Peyer's patch (tissue), 4 donors: ENCODE data around the gene IRF4.

Experiments used
- POLR2A ChIP-seq, 2 donors: fragments of 450-650 bp; IDR thresholded peaks; one replicate each; pipeline ENCODE4 v1.5.1; 2017; ENCODE audit warnings: antibody characterized with exemption in 2 of 2, mild to moderate bottlenecking in 2 of 2, moderate library complexity in 2 of 2
- TF ChIP-seq, protein P1 (sequence below), 6 experiments: fragments of 450-650 bp in 4 of 6; fragments of 200-600 bp in 2 of 6; sonication (generic) in 1 of 6; IDR thresholded peaks; one replicate each; pipeline ENCODE4 v1.5.1; 2017 to 2019; ENCODE audit warnings: antibody characterized with exemption in 6 of 6, mild to moderate bottlenecking in 3 of 6, moderate library complexity in 1 of 6

DNA sequence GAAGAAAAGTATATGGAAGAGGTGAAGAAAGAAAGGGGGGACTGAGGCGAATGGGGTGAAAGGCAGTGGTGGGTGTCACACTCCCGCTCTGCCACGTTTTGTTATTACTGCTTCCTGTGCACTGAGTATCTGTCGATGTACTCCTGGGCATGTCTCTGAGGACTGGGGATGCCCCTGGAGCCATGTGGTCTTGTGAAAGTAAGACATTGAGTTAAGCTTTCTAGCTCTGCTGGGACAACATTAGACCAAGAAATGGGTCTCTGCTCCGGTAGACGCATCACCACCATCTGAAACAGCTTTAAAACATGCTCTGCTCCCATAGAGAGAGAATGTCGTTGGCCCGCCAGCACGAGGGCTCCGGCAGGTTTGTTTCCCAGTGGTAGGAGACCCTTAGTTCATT, 40.0 kb downstream of the IRF4 start:
- TF ChIP-seq, protein P1, sequence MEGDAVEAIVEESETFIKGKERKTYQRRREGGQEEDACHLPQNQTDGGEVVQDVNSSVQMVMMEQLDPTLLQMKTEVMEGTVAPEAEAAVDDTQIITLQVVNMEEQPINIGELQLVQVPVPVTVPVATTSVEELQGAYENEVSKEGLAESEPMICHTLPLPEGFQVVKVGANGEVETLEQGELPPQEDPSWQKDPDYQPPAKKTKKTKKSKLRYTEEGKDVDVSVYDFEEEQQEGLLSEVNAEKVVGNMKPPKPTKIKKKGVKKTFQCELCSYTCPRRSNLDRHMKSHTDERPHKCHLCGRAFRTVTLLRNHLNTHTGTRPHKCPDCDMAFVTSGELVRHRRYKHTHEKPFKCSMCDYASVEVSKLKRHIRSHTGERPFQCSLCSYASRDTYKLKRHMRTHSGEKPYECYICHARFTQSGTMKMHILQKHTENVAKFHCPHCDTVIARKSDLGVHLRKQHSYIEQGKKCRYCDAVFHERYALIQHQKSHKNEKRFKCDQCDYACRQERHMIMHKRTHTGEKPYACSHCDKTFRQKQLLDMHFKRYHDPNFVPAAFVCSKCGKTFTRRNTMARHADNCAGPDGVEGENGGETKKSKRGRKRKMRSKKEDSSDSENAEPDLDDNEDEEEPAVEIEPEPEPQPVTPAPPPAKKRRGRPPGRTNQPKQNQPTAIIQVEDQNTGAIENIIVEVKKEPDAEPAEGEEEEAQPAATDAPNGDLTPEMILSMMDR (IDR thresholded peaks at IDR 0.05): no peak
- TF ChIP-seq POLR2A (IDR thresholded peaks at IDR 0.05): no peak
